Lower leg skin (tissue), 3 donors: ENCODE results near the gene ZNF526.

ENCODE experiments used
- CTCF ChIP-seq, 3 donors: fragments of 450-650 bp; IDR thresholded peaks; one replicate each; pipeline ENCODE4 v1.5.1; 2016; ENCODE audit warnings: antibody characterized with exemption in 3 of 3, mild to moderate bottlenecking in 3 of 3, moderate library complexity in 2 of 3
- POLR2A ChIP-seq, 2 donors: fragments of 450-650 bp; IDR thresholded peaks; one replicate each; pipeline ENCODE4 v1.6.1; 2016 to 2017; ENCODE audit warnings: antibody characterized with exemption in 2 of 2, mild to moderate bottlenecking in 1 of 2, moderate library complexity in 1 of 2

GRCh38 chr19:42184401-42184861 is 35.7 kb upstream of the ZNF526 start:
- peak in 1 of 3 donors; percentile 25 for TF ChIP-seq CTCF (IDR thresholded peaks at IDR 0.05)
- TF ChIP-seq POLR2A (IDR thresholded peaks at IDR 0.05), result no peak
